GM21576 (cell line): Measurements from ENCODE around the gene L3MBTL4.

Source experiments
- ATAC-seq: cut with Tn5 transposase; IDR thresholded peaks from one replicate; pipeline ENCODE4 v1.9.1; 2021; ENCODE audit warnings: mild to moderate bottlenecking, moderate library complexity; ENCODE audit not compliant: unreplicated experiment

The L3MBTL4 gene

GRCh38 chr18:6367208-6367607, 47.5 kb downstream of the L3MBTL4 start:
- ATAC-seq = no peak

- no peak for ATAC-seq
These were observed 47.9 kb downstream of the L3MBTL4 start for GRCh38 chr18:6366776-6367175.

- ATAC-seq = no peak
These were observed 49.3 kb downstream of the L3MBTL4 start for GRCh38 chr18:6365385-6365784.

- ATAC-seq = peak; percentile 68
These were observed 51.5 kb downstream of the L3MBTL4 start for GRCh38 chr18:6363216-6363615.

GRCh38 chr18:6362559-6363129, 52.1 kb downstream of the L3MBTL4 start:
- ATAC-seq = no peak

GRCh38 chr18:6357668-6358067, 57.0 kb downstream of the L3MBTL4 start:
- no peak for ATAC-seq

- no peak for ATAC-seq
These were observed 58.7 kb downstream of the L3MBTL4 start for GRCh38 chr18:6355789-6356589.

- no peak for ATAC-seq
These were observed 62.4 kb downstream of the L3MBTL4 start for GRCh38 chr18:6352275-6352674.

GRCh38 chr18:6342990-6343389, 71.7 kb downstream of the L3MBTL4 start:
- no peak for ATAC-seq

- no peak for ATAC-seq
These were observed 73.0 kb downstream of the L3MBTL4 start for GRCh38 chr18:6341709-6342108.

- ATAC-seq = no peak
These were observed 73.4 kb downstream of the L3MBTL4 start for GRCh38 chr18:6341303-6341702.

GRCh38 chr18:6340121-6340520, 74.6 kb downstream of the L3MBTL4 start:
- no peak for ATAC-seq

- no peak for ATAC-seq
These were observed 78.5 kb downstream of the L3MBTL4 start for GRCh38 chr18:6336239-6336638.

GRCh38 chr18:6333981-6334380, 80.7 kb downstream of the L3MBTL4 start:
- ATAC-seq = no peak

- ATAC-seq = no peak
These were observed 82.8 kb downstream of the L3MBTL4 start for GRCh38 chr18:6331872-6332271.

GRCh38 chr18:6330786-6331185, 83.9 kb downstream of the L3MBTL4 start:
- ATAC-seq = no peak

GRCh38 chr18:6328621-6329010, 86.1 kb downstream of the L3MBTL4 start:
- ATAC-seq = no peak

GRCh38 chr18:6327895-6328620, 86.7 kb downstream of the L3MBTL4 start:
- ATAC-seq = no peak

- no peak for ATAC-seq
These were observed 87.2 kb downstream of the L3MBTL4 start for GRCh38 chr18:6327485-6327884.

GRCh38 chr18:6326566-6326965, 88.1 kb downstream of the L3MBTL4 start:
- ATAC-seq = no peak

GRCh38 chr18:6323319-6323889, 91.3 kb downstream of the L3MBTL4 start:
- ATAC-seq = no peak
